Activated CD8-positive, alpha-beta memory T cell treated with anti-CD3 and anti-CD28 coated beads, Interleukin-2, amount 10 ng/mL, durations not matched to agents 7 days and 5 days (primary cell): Measurements from ENCODE around the gene SURF1. TPM values are rescaled to one million over a fixed set of nuclear protein-coding genes. Genes with fewer than 3 reads are reported as not detected.
"Not testable (repeated sequence)": the region's sequence is repeated elsewhere in the genome, so short reads cannot be mapped to it uniquely, and the experiment has no call there.

Source experiments
- ATAC-seq: fragments of 150-1000 bp; cut with Tn5 transposase; one replicate; pipeline ENCODE4 v1.10.0; 2021; ENCODE audit warnings: moderate library complexity
- CTCF ChIA-PET: fragments of 350-600 bp; sonication (Branson Sonifier 250); formaldehyde crosslinking; loops from one replicate; lab custom pipeline; 2021; ENCODE audit warnings: antibody characterized with exemption; lab: Charles Lee
- DNase-seq: peaks from one replicate; pipeline ENCODE4 v3.0.0-alpha.2; 2020
- H3K27ac Mint-ChIP-seq: one replicate; pipeline ENCODE4 v1.8.0; 2021; ENCODE audit warnings: mild to moderate bottlenecking, mixed read lengths
- H3K27me3 Mint-ChIP-seq: one replicate; pipeline ENCODE4 v1.8.0; 2021; ENCODE audit warnings: mixed read lengths
- H3K36me3 Mint-ChIP-seq: one replicate; pipeline ENCODE4 v1.8.0; 2021; ENCODE audit warnings: mild to moderate bottlenecking, mixed read lengths
- H3K4me1 Mint-ChIP-seq: one replicate; pipeline ENCODE4 v1.8.0; 2021; ENCODE audit warnings: mixed read lengths
- H3K4me3 Mint-ChIP-seq: one replicate; pipeline ENCODE4 v1.8.0; 2021; ENCODE audit warnings: mild to moderate bottlenecking, moderate library complexity, mixed read lengths
- H3K9me3 Mint-ChIP-seq: one replicate; pipeline ENCODE4 v1.8.0; 2022; ENCODE audit warnings: low read depth, mixed read lengths
- total RNA-seq, 2 experiments: library from RNA; stranded (reverse); gene quantifications; one replicate each; pipeline ENCODE4 v1.2.3, GENCODE V29; 2021

Gene SURF1
- total RNA-seq, 2 experiments from 2014 or later = 35.4 to 35.6 TPM

DNA sequence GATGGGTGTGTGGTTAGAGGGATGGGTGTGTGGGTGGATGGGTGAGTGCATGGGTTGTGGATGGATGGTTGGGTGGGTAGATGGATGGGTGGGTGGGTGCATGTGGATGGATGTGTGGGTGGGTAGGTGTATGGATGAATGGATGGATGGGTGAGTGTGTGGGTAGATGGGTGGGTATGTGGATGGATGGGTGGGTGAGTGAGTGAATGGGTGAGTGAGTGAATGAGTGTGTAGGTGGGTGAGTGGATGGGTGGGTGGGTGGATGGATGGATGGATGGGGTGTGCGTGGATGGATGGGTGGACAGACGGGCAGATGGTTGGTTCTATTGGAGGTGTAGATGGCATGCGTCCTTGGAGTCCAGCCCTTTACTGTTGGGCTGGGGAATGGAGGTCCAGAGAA is 37.1 kb upstream of the SURF1 start:
- no peak overlapping the region for H3K4me3 Mint-ChIP-seq
- no peaks in the 10 kb centered on the region for H3K9me3 Mint-ChIP-seq
- ATAC-seq (no peak), DNase-seq (no peak)
- no peak overlapping the region for H3K27ac Mint-ChIP-seq
- peaks cover 4% of the 10 kb centered on the region for H3K4me1 Mint-ChIP-seq
- no peaks in the 10 kb centered on the region for H3K36me3 Mint-ChIP-seq
- CTCF ChIA-PET = no interaction called here
- H3K27me3 Mint-ChIP-seq = peaks cover 17% of the 10 kb centered on the region

DNA sequence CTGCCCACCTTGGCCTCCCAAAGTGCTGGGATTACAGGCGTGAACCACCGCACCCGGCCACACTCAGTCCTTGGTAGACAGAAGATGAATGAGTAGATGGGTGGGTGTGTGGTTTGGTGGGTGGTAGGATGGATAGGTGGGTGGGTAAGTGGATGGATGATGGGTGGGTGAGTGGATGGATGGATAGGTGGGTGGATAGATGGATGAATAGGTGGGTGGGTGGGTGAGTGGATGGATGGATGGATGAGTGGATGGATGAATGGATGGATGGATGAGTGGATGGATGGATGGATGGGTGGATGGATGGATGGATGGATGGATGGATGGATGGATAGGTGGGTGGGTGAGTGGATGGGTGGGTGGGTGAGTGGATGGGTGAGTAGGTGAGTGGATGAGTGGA is 36.0 kb upstream of the SURF1 start:
- H3K27ac Mint-ChIP-seq, H3K9me3 Mint-ChIP-seq, H3K4me1 Mint-ChIP-seq, DNase-seq, ATAC-seq, CTCF ChIA-PET, H3K36me3 Mint-ChIP-seq, H3K4me3 Mint-ChIP-seq: not testable (repeated sequence)
- peaks cover 16% of the 10 kb centered on the region for H3K27me3 Mint-ChIP-seq

DNA sequence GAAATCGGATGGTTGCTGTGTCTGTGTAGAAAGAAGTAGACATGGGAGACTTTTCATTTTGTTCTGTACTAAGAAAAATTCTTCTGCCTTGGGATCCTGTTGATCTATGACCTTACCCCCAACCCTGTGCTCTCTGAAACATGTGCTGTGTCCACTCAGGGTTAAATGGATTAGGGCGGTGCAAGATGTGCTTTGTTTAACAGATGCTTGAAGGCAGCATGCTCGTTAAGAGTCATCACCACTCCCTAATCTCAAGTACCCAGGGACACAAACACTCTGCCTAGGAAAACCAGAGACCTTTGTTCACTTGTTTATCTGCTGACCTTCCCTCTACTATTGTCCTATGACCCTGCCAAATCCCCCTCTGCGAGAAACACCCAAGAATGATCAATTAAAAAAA is 35.2 kb upstream of the SURF1 start:
- H3K27me3 Mint-ChIP-seq = peaks cover 13% of the 10 kb centered on the region
- H3K4me3 Mint-ChIP-seq, CTCF ChIA-PET, H3K27ac Mint-ChIP-seq, DNase-seq, ATAC-seq, H3K9me3 Mint-ChIP-seq, H3K4me1 Mint-ChIP-seq, H3K36me3 Mint-ChIP-seq: not testable (repeated sequence)

DNA sequence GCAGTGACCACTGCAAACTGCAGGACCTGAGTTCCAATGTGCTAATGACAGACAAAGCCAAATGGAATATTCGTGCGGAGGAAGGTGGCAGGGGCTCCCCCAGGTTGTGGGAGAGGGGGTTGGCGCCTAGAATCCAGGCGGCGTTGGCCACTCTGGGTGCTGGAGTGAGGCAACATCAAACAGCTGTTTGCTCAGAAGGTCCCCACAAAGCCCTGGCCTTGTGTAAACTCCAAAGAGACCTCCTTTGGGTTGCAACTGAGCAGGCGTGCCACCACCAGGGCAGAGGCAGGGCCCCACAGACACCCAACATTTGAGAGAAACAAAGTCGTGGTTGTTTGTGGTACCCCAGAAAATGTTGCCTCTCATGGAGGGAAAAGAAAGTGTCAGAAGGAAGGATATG is 34.4 kb upstream of the SURF1 start:
- Mint-ChIP-seq H3K9me3 (no peaks in the 10 kb centered on the region), H3K4me3 (no peak overlapping the region), H3K27me3 (peaks cover 12% of the 10 kb centered on the region), H3K36me3 (no peaks in the 10 kb centered on the region), H3K27ac (no peak overlapping the region), H3K4me1 (no peaks in the 10 kb centered on the region)
- no peak for DNase-seq
- ATAC-seq = no peak
- CTCF ChIA-PET = no interaction called here

DNA sequence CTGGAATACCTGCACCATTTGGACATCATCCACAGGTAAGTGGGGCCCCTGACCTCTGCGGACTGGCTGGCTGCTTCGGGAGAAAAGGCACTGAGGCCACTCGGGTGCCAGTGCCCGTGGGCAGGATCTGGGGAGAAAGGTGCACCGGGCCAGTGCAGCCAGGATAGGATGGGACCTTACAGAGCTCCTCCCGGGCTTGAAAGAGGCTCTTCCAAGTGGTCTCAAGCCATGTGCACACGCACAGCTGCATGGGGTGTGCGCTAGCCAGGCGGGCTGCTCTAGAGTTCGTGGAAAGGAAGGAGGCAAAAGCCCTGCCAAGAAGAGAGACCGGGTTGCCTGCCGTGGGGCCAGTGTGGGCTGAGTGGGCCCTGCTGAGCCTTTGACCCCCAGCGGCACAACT is 33.3 kb upstream of the SURF1 start:
- H3K36me3 Mint-ChIP-seq = no peaks in the 10 kb centered on the region
- H3K4me3 Mint-ChIP-seq = no peak overlapping the region
- ATAC-seq = no peak

DNA sequence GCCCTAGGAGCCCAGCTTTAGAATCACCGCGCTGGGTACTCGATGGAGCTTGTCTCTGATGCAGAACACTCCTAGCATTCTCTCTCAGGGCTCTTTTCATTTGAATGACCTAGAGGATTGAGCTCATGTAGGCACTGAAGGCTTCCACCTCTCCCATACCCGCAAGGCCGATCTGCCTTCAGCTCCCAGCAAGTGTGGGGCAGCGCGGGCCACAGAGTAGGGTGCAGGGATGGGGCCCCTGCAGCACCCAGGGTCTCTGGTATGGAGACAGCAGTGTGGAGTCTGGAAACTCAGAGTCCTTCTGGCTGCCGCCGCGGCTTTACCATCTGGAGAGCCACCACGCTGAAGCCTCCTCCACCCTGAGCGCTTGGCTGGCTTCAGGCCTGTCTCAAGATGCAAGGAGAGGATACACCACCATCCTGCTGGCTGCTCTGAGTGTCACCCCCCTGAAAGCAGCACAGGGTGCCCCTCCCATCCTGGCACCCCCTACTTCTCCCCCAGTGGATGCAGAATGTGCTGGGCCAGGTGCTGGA is 32.8 kb upstream of the SURF1 start:
- Mint-ChIP-seq H3K9me3 (no peaks in the 10 kb centered on the region), H3K27ac (no peak overlapping the region), H3K27me3 (peaks cover 8% of the 10 kb centered on the region), H3K36me3 (no peaks in the 10 kb centered on the region), H3K4me3 (no peak overlapping the region), H3K4me1 (no peaks in the 10 kb centered on the region)
- no peak for DNase-seq
- no peak for ATAC-seq
- CTCF ChIA-PET = no interaction called here

More for the DNA sequence above, 33.3 kb upstream of the SURF1 start:
- Mint-ChIP-seq H3K27me3 (peaks cover 8% of the 10 kb centered on the region), H3K9me3 (no peaks in the 10 kb centered on the region), H3K4me1 (no peaks in the 10 kb centered on the region), H3K27ac (no peak overlapping the region)
- DNase-seq = no peak
- CTCF ChIA-PET = no interaction called here

DNA sequence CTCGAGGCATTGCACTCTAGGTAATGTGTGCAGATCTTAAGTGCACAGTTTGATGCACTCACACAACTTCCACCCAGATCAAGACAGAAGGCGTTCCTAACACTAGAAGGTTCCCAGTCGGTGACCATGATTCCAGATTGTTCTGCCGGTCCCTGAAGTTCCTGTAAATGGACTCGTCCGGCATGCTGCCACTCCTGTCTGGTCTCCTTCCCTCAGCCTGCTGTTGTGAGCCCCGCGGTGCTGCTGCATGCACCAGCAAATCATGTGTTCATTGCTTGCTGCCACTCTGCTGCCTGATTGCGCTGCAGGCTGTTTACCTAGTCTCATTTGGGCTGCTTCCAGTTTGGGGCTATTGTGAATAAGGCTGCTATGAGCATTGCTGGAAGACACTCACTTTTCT is 31.4 kb upstream of the SURF1 start:
- Mint-ChIP-seq H3K36me3 (no peaks in the 10 kb centered on the region), H3K27me3 (peaks cover 8% of the 10 kb centered on the region), H3K4me3 (no peak overlapping the region), H3K9me3 (no peaks in the 10 kb centered on the region), H3K4me1 (no peaks in the 10 kb centered on the region), H3K27ac (no peak overlapping the region)
- CTCF ChIA-PET = interaction anchor here (1.1 kb wide), 1 partner anchor 92 kb away, joined by 3 read pairs; the partner anchor contains the start of gene SLC2A6
- DNase-seq = no peak
- no peak for ATAC-seq

DNA sequence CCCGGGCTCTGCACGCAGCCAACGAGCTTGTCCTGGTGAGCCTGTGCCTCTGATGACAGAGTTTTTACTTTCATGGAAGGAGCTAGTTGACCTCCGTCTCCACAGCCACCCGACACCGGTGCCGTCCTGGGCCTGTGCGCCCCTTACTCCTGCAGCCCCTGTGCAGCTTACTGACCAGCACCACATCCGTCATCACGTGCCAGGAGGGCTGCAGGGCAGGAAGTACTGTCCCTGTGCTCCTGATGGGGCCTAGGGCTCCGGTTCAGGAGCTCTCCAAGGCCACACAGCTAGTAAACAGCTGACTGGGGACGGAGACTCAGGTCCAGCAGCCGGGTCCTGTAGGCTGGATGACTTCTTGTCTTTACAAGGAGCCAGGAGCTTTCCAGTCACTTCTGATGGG is 30.1 kb upstream of the SURF1 start:
- Mint-ChIP-seq H3K27me3 (peaks cover 8% of the 10 kb centered on the region), H3K36me3 (no peaks in the 10 kb centered on the region), H3K4me3 (no peak overlapping the region), H3K9me3 (no peaks in the 10 kb centered on the region), H3K4me1 (no peaks in the 10 kb centered on the region), H3K27ac (no peak overlapping the region)
- ATAC-seq (no peak), DNase-seq (no peak)
- CTCF ChIA-PET = interaction anchor here (1.3 kb wide), 1 partner anchor 200 kb away, joined by 4 read pairs; no protein-coding TSS in a partner anchor

DNA sequence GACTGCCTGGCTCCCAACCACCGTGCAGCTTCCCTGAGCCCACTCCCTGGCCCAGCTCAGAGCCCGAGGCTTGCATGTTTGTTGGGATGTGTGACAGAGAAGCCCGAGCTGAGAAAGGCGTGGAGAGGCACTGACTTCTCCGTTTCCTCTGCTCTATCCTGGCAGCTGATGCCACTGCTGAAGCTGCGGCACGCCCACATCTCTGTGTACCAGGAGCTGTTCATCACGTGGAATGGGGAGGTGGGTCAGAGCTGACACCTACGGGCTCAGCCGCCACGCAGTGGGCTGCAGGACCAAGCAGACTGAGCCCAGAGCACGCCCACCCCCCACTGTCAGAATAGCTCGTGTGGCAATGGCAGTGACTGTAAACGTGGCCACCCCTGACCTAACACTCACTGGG is 29.2 kb upstream of the SURF1 start:
- CTCF ChIA-PET = interaction anchor here (1.0 to 1.3 kb wide), 2 partner anchors 94 to 199 kb away, joined by 3 to 4 read pairs; partner anchors contain the start of gene SLC2A6
- H3K36me3 Mint-ChIP-seq = no peaks in the 10 kb centered on the region
- H3K4me1 Mint-ChIP-seq = no peaks in the 10 kb centered on the region
- no peaks in the 10 kb centered on the region for H3K9me3 Mint-ChIP-seq
- peaks cover 4% of the 10 kb centered on the region for H3K27me3 Mint-ChIP-seq
- no peak for DNase-seq
- no peak overlapping the region for H3K4me3 Mint-ChIP-seq
- ATAC-seq = no peak
- no peak overlapping the region for H3K27ac Mint-ChIP-seq

DNA sequence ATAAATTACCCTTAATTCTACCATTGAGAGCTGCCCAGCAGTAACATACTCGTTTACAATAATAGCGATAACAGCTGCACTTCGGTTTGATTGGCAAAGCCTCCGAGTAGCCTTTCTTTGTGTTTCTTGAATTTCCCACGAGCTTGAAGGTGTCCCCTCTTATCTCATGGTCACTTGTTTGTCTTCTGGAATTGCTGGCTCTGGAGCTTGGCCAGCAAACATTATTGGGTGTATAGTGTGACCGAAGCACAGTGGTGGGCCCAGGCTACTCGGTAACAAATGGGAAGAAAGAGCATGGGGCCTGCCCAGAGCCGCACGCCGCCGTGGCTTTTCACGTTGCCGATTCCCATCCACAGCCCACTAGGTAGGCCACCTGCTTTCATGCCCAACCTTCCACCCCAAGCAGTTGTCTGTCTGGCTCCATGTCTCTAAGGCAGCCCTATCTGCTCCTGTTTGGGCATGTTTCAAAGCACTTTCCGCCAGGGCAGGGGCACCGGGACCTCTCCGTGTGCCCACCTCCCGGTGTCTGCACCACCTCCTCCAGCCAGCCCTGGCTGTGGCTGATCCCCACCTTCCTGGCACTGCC is 28.5 kb upstream of the SURF1 start:
- Mint-ChIP-seq H3K4me1 (no peaks in the 10 kb centered on the region), H3K36me3 (no peaks in the 10 kb centered on the region), H3K27ac (no peak overlapping the region), H3K27me3 (peaks cover 3% of the 10 kb centered on the region), H3K4me3 (no peak overlapping the region), H3K9me3 (no peaks in the 10 kb centered on the region)
- CTCF ChIA-PET = interaction anchor here (1.0 to 1.7 kb wide), 3 partner anchors 16 to 199 kb away, joined by 3 to 4 read pairs (median 4); partner anchors contain the start of gene SLC2A6
- DNase-seq = no peak
- ATAC-seq = no peak

DNA sequence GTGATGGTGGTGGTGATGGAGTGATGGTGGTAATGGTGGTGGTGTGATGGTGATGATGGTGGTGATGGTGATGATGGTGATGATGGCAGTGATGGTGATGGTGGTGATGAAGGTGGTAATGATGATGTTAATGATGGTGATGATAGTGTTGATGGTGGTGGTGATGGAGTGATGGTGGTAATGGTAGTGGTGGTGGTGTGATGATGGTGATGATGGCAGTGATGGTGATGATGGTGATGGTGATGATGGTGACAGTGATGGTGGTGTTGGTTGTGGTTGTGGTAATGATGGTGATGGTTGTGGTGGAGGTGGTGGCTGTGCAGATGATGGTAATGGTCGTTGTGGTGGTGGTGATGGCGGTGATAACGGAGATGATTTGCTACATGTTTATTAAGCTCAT is 27.2 kb upstream of the SURF1 start:
- Mint-ChIP-seq H3K9me3 (no peaks in the 10 kb centered on the region), H3K36me3 (no peaks in the 10 kb centered on the region), H3K4me1 (peaks cover 2% of the 10 kb centered on the region), H3K27me3 (no peaks in the 10 kb centered on the region), H3K4me3 (no peak overlapping the region), H3K27ac (no peak overlapping the region)
- CTCF ChIA-PET = interaction anchor here (1.7 kb wide), 1 partner anchor 17 kb away, joined by 4 read pairs; no protein-coding TSS in a partner anchor
- ATAC-seq (no peak), DNase-seq (no peak)

DNA sequence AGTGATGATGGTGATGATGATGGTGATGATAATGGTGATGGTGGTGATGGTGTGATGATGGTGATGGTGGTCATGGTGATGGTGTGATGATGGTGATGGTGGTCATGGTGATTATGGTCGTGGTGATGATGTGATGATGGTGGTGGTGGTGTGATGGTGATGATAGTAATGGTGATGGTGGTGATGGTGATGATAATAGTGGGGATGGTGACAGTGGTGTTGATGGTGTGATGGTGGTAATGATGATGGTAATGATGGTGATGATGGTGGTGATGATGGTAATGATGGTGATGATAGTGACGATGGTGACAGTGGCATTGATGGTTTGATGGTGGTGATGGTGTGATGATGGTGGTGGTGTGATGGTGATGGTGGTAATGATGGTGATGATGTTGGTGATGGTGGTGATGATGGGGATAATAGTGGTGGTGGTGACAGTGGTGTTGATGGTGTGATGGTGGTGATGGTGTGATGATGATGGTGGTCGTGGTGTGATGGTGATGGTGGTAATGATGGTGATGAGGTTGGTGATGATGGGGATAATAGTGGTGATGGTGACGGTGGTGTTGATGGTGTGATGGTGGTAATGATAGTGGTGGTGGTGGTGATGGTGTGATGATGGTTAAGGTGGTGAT is 26.3 kb upstream of the SURF1 start:
- CTCF ChIA-PET = no interaction called here
- H3K27me3 Mint-ChIP-seq = no peaks in the 10 kb centered on the region
- H3K4me1 Mint-ChIP-seq = peaks cover 3% of the 10 kb centered on the region
- ATAC-seq (no peak), DNase-seq (no peak)
- H3K4me3 Mint-ChIP-seq = no peak overlapping the region
- H3K36me3 Mint-ChIP-seq = no peaks in the 10 kb centered on the region
- no peaks in the 10 kb centered on the region for H3K9me3 Mint-ChIP-seq
- H3K27ac Mint-ChIP-seq = no peak overlapping the region

DNA sequence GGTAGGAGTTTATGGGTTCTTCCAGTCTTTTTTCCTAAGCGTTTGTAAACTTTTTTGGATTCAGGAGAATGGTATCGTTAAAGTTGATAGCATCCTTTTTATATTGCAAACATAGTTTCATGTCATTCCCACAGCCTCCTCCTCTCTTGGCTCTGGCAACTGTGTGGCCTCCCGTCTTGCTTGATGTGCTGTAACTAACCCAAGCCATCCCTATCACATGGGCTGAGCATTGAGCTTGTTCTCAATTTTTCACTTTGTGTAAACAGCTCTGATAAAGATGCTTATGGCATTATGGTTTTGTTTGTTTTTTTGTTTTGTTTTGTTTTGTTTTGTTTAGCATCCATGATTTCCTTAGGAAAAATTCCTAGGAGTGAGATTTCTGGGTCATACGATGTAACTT is 24.4 kb upstream of the SURF1 start:
- Mint-ChIP-seq H3K4me3 (no peak overlapping the region), H3K27me3 (peaks cover 2% of the 10 kb centered on the region), H3K36me3 (no peaks in the 10 kb centered on the region), H3K27ac (no peak overlapping the region), H3K4me1 (peaks cover 3% of the 10 kb centered on the region), H3K9me3 (no peaks in the 10 kb centered on the region)
- no peak for DNase-seq
- CTCF ChIA-PET = interaction anchor here (0.7 kb wide), 4 partner anchors 24 to 274 kb away, joined by 3 read pairs; partner anchors contain the start of genes SURF1 and SURF2
- no peak for ATAC-seq
